GM08714 (cell line): Measurements from ENCODE around the gene ACBD6.

Experiments
- H3K4me3 ChIP-seq: fragments of 200-500 bp; sonication (Bioruptor generic); 2 replicates; pipeline ENCODE4 v1.5.1; 2014; ENCODE audit warnings: mild to moderate bottlenecking, low read length, inconsistent platforms
- ZNF274 ChIP-seq: IDR thresholded peaks from 2 replicates; pipeline ENCODE4 v1.6.1; 2012; ENCODE audit warnings: mild to moderate bottlenecking, low read depth, low read length

The ACBD6 gene

GRCh38 chr1:180258935-180259334 lies 243.4 kb downstream of the ACBD6 start:
- no peak overlapping the region for H3K4me3 ChIP-seq
- TF ChIP-seq ZNF274, result no peak

DNA sequence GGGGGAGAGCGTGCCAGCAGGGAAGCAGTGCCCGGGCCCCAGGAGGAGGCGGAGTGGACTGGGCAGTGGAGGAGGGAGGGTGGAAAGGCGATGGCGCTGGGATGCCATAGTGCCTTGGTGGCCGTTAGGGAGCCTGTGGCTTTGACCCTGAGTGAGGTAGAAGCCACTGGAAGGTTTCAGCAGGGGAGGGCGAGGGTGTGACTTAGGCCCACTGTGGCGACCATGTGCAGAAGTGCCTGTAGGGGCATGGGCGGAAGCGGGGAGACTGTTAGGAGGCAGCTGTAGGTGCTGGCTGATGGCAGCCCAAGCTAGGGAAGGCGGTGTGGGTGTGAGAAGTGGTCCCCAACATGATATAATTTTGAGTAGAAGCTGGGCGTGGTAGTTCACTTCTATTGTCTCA lies 244.1 kb downstream of the ACBD6 start:
- TF ChIP-seq ZNF274, result no peak

DNA sequence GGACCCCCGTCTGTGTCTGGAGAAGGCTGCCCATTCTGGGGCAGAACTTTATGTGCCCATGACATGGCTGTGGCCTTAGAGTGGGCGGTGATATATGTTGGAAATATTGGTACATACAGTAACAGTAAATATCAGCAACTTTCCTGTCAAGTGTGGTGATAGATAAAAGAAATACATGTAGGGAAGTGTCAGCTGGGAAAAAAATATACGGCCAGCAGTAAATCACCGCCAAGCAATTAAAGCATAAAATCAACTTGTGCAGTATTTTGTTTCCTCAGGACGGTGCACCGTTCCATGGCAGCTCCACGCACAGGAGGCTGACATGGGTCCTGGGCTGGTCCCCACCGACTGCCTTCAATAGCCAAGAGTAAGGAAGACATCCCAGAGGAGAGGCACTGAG lies 244.9 kb downstream of the ACBD6 start:
- no peak overlapping the region for H3K4me3 ChIP-seq
- no peak for TF ChIP-seq ZNF274

More for the DNA sequence above, 244.1 kb downstream of the ACBD6 start:
- no peak overlapping the region for H3K4me3 ChIP-seq

DNA sequence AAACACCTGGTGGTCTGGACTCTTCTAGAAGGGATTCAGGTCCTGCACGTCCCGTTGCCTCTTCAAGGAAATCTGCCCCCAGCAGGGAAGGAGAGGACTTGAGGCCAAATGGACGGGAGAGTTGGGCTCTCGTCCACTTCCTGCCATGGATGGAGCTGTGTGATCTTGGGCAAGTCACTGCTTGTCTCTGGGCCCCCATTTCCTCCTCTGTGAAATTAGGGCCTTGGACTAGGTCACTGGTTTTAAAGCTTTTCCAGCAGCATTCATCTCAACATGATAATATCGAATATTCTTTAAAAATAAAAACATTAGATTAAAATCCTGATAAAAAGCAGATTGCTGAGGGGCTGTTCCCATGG lies 245.4 kb downstream of the ACBD6 start:
- H3K4me3 ChIP-seq, result no peak overlapping the region
- no peak for TF ChIP-seq ZNF274

DNA sequence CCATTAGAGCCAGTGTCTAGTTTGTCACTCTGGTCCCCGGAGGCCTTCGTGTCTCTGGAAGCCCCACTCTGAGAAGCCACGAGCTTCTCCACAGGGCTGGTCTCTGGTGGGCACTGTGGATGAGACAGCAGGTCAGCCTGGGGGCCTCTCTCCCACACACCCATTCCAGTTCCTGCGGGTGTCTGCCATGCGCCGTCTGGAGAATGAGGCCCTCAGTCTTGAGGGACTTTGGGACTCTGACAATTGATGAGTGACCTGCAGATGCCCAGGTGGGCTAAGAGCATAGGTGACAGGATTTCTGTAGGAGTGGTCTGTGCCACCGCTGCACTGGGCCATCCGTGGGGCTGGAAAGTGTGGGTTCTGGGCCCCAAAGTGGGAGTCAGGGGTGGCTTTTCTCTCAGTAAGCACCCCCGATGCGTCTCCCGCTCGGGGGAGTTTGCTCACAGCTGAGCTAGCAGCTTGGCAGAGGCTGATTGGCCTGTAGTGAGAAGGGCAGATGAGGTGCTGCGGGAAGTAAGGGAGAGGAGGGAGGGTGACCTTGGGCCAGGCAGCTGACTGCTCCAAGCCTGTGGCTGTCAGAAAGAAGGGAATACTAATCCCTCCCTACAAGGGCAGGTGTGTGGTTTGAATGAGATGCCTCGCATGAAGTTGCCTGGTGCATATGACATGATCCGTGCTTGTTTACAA lies 245.9 kb downstream of the ACBD6 start:
- no peak overlapping the region for H3K4me3 ChIP-seq
- no peak for TF ChIP-seq ZNF274

- H3K4me3 ChIP-seq, result no peak overlapping the region
- no peak for TF ChIP-seq ZNF274
Measured at GRCh38 chr1:180255536-180256340, 246.6 kb downstream of the ACBD6 start.

DNA sequence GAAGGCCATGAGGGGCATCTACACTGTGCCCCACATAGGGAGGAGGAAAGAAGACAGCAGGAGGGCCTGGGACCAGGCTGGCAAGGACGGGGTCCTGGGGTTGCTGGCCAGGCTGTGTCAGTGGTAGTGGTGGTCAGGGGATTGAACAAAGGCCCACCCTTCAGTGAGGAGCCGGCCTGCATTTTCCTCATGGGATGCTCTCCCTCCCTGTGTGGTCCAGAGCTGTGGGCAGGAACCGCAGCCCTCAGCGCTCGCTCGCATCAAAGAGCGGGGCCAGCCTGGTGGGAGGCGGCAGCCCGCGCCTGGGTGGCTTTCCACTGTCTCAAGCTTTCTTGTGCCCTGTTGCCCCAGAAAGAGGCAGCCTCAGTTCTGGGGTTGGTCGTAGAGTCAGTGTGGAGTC lies 247.5 kb downstream of the ACBD6 start:
- H3K4me3 ChIP-seq, result no peak overlapping the region
- no peak for TF ChIP-seq ZNF274

- no peak for TF ChIP-seq ZNF274
- H3K4me3 ChIP-seq, result no peak overlapping the region
Measured at GRCh38 chr1:180254496-180254819, 247.9 kb downstream of the ACBD6 start.

DNA sequence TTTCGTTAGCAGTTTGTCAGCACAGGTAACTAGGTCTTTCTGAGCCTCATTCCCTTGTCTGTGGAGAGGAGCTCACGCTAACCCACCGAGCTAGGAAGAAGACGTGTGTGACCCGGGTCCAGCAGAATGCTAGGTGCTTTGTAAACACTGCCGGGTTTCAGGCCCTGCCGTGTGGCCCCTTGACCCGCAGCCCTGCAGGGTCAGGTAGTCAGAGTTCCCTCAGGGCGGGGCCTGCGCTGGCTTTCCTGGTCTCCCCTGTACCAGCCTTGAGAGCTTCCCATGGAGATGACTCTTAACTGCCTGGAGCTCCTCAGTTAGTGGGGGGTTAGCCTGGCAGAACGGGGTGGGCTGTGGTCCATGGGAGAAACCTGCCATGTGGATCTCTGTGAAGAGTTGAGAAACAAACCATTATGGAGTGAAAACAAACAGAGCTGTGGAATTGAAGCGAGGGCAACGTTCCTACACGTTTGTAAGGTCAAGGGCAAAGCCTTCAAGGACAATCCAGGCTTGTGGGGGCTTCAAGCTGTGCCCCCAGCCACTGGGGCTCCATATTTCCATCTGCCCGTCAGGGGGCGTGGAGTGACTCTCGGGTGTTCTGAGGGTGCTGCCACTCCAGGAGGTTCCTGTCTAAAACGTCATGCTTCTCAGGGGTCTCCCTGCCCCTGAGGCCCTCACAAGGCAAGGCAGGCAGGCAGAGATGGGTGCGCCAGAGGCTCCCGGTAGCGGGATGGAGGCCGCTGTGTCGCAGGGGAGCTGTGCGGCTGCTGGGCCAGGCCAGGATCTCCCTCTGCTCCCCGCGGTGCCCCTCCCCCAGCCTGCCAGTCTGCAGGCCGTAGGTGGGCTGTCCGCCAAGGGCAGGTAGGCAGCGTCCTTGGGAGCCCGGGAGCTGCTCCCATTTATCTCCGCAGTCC lies 248.5 kb downstream of the ACBD6 start:
- H3K4me3 ChIP-seq, result no peak overlapping the region
- TF ChIP-seq ZNF274, result no peak

- no peak overlapping the region for H3K4me3 ChIP-seq
- TF ChIP-seq ZNF274, result no peak
Measured at GRCh38 chr1:180252638-180253536, 249.5 kb downstream of the ACBD6 start.

- no peak for TF ChIP-seq ZNF274
- H3K4me3 ChIP-seq, result no peak overlapping the region
Measured at GRCh38 chr1:180251526-180252305, 250.7 kb downstream of the ACBD6 start.

DNA sequence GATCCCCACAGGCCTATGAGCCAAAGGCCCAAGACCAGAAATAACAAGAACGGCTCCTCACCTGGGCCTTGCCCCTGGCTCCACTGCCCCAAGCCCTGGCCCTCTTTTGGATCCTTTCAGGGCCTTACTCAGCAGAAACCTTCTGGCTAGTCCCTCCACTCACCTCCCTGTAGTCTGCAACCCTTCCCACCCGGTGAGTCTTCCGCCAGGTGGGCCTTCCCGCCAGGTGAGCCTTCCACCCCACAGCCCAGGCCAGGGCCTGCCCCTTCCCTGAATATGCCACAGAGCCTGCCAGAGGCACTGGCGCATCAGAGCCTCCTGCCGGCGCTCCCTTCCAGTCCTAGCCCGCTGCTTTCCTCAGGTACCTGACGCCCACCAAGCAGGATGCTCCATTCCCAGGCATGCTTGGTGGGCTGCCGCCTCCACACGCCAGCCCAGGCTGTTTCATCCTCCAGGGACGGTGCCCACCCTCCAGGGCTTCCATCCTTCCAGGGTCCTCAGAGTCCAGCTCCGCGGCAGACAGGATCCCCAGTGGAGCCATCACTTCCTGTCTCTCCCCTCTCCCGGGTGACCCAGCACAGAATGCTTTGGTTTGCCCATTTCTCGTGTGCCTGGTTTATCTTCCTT lies 251.4 kb downstream of the ACBD6 start:
- no peak overlapping the region for H3K4me3 ChIP-seq
- TF ChIP-seq ZNF274, result no peak

DNA sequence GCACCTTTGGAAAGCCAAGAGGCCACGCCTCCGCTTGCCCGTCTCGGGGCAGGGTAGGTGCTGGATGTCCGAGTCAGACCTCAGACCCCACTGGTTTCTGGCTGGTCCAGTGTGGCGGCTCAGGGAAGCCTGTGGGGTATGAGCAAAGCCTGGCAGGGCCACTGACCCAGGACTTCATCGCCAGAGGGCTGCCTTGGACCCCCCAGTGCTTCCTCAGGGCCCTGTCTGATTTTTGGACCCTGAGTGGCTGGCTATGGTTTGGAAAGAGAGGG lies 251.9 kb downstream of the ACBD6 start:
- no peak overlapping the region for H3K4me3 ChIP-seq
- no peak for TF ChIP-seq ZNF274
